NCI-H2107 treated with DMSO at 0.1 percent for 48 hours (cell line): ENCODE data around the gene ANTXR1.

Source experiments
- DNase-seq: peaks from one replicate; lab custom pipeline; 2025; ENCODE audit not compliant: unreplicated experiment; lab: John Stamatoyannopoulos, UW

The ANTXR1 gene

DNA sequence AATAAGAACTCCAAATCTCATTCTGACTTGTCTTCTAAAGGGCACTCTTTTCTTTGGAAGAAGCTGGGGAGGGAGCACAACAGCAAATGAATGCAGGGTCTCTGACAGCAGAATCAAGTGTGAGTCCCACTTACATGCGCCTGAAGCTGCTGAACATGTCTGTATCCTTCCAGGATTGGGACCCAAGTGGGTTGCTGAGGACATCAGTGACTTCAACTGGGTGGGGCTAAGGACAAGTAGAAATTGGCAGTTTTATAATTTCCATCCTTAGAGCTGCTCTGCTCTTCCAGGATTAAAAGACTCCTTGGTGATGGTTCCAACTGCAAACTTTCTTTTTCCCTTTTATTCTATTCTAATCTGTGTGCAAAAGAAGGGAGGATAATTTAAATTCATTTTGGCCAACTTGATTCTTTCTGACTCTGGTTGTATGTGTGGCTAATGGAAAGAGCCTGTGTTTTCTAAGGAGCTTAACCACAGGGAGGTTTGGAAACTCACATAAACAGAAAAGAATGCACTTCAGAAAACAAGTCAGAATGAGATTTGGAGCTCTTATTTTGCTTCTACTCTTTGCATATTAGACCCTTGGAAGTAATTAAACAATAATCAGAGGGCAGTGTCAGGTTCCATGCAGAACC is 20.6 kb downstream of the ANTXR1 start:
- no peak for DNase-seq

DNA sequence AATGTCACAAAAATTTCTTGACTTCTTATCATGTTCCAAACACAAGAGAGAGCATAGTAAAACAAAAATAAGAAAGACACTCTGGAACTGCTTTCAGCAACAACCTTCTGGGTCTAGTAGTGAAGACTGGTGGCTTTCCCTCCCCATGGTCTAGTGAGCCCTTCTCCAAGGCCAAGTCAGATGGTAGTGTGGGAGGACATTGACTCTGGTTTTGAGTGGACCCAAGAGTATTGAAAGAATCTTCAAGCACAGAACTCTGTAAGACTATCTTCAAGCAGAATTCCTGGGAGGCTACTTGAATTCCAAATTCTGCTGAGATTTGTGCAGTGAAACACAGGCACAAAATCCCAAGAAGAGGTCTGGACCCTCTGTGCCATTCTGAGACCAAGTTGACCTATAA is 21.1 kb downstream of the ANTXR1 start:
- DNase-seq: no peak

GRCh38 chr2:69034845-69035244 is 21.9 kb downstream of the ANTXR1 start:
- DNase-seq: no peak

GRCh38 chr2:69036926-69037325 is 23.9 kb downstream of the ANTXR1 start:
- DNase-seq: no peak

DNA sequence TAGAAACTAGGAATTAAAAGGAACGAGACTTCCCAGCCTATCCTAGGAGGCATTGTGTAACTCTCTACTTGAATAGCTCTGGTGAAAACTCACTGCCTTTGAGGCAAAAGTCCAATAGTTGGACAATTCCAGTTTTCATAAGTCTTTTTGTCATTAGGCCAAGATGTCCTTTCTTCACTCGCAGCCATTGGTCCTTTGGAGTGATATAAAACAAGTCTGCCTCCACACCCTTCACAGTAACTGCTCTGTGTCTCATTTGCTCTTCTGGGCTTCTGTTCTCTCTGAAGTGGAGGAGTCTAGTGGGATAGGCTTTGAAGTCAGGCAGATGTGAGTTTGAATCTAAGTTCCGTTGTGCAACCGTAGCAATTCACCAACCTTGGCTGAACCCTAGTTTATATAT is 28.2 kb downstream of the ANTXR1 start:
- no peak for DNase-seq

- DNase-seq: no peak
Measured at GRCh38 chr2:69043736-69044400, 30.9 kb downstream of the ANTXR1 start.

DNA sequence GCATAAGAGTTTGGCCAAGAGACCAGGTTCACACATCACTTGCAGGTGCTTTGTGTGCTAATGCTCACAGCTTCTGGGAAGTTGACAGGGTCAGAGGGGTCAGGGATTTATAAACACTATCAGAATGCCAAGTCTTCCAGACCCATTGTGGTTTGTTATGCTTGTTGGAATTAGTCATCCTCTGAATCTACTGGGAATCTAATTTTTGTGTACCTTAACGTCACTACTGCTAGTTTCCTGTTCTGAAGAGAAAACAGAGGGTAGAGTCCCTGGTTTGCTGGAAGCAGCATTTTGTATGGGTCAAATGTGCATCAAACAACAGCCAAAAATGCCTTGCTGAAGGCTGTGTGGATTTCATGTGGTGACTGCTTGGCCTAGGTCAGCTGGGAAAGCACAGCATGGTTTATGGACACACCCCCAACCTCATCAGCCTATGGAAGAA is 33.3 kb downstream of the ANTXR1 start:
- no peak for DNase-seq

DNA sequence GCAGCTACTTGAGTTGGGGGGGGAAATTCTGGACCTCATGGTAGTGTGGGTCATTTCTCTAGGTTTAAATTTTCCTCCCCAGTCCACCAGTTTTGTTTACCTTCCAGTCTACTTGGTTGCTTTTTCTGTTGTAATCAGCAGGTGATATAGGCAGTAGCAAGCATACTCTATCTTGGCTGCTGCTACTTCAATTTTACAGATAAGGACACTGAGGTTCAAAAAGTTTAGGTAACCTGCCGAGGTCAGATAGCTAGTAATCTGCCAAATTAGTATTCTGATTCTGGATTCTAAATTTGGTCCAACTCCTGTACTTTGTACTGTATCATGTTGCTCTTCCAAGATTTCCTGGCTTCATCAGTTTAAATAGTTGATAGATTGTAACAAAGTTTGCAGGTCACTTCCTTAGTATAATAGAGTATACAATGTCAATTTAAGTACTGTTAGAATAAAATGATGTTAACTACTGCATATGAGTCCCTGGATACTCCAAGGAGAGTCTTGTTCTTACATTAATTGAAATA is 34.7 kb downstream of the ANTXR1 start:
- no peak for DNase-seq

DNA sequence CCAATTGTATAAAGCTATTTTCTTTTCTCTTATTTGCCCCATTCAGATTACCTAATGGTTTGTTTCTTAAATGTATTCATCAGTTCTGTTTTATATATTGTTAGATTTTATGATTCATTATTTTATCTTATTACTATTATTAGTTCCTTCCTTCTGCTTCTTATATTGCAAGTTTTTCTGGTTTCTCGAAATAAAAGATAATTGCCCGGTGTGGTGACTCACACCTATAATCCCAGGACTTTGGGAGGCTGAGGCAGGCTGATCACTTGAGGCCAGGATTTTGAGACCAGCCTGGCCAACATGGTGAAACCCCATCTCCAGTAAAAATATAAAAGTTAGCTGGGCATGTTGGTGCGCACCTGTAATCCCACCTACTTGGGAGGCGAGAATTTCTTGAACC is 37.8 kb downstream of the ANTXR1 start:
- DNase-seq: no peak

GRCh38 chr2:69053416-69053965 is 40.5 kb downstream of the ANTXR1 start:
- no peak for DNase-seq

DNA sequence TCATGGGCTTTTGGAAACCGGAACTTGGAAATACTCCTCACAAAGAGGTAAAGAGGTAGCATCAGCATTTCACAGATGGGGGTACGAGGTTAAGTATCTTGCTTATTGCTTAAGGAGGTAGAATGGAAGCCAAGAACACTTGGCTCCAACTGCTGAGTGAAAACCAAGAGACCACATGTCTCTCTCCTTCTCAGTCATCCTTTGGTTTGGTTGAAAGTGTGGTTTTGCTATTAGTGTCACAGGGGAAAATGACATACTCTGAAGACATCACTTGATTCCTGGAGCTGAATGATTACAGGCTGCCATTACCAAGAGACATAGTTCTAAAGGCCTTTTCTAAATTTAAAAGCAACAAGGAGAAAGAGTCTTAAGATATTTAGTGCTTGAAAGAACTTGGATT is 41.5 kb downstream of the ANTXR1 start:
- DNase-seq: no peak

DNA sequence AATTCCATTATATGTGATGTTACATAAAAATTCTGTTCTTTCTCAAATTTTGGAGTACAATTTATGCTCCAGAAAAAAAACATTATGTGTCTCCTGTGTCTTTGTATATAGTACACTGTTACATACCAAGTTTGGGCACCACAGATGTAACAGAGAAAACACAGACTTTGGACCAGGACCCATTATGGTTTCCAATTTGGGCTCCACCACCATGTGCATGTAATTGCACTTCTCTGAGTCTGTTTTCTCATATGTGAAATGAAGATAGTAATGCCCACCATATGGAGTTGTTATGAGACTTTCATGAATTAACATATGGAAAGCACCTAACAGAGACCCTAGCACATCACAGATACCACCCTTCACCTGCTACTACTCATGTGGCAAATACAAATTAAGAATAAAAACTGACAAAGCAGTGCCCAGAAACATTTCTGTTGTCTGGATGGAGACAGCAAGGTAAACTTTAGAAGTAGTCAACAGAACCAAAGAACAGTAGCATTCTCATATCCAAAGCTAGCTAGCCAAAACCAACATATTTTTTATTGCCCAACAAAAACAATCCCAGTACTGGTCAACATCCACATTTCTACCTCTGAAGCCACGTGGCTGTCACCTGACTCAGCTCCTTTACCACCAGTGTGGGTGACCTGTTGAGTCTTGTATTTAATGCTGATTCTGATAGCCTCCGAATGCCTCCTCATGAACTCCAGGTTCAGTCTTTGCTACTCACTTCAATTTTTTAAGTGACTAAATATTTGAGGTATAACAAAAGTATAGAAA is 42.9 kb downstream of the ANTXR1 start:
- no peak for DNase-seq

DNA sequence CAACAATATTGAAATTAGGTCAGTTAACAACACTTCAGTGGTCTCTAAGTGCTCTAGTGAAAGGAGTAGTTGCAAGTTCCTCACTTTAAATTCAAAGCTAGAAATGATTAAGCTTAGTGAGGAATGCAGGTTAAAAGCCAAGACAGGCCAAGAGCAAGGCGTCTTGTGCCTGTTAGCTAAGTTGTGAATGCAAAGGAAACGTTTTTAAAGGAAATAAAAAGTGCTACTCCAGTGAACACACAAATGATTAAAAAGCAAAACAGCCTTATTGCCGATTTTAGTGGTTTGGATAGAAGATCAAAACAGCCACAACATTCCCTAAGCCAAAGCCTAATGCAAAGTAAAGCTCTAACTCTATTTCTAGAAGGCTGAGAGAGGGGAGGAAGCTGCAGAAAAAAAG is 44.7 kb downstream of the ANTXR1 start:
- no peak for DNase-seq

GRCh38 chr2:69059731-69060290 is 46.8 kb downstream of the ANTXR1 start:
- no peak for DNase-seq

GRCh38 chr2:69060938-69061501 is 48.0 kb downstream of the ANTXR1 start:
- DNase-seq: no peak

DNA sequence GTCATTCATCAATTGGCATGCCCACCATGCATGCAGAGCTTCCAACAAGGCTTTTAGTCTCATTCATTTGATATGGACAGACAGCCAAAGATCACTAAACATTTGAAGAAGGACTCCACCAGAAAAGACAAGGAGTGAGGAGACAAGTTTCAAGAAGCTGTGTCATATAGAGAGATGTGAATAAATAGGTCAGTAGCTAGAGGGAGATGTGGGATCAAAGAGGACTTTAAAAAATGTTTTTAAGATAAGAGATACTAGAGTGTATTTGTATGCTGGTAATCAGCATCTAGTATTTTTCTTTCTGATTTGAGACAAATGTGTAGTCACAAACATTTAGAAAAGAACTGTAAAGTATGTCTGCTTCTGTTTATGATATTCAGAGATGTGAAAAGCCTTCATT is 48.5 kb downstream of the ANTXR1 start:
- no peak for DNase-seq

DNA sequence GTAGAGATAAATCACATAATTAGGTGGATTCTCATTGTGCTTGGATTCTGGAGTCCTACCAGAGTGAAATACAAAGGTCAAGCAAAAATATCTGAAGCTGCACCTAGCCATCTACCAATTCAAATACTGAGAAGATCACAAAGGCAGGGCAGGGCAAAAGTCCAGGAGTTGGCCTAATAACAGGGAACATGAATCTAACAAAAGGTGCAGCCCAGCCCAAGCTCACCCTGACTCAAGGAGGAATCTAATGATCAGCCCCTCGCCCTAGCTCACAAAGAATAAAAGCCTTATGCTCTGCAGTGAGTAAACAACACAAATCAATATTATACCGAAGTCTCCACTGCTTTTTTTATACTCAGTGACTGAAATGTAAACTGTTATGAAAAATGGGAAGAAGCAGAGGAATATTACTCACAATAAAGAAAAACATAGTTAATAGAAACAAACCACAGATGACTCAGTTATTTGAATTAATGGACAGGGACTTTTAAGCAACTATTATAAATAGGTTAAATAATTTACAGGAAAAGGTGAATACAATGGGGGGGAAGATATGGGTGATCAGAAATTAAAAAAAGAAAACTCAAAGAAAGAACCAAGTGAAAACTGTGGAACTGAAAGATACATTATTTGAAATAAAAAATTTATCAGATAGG is 49.5 kb downstream of the ANTXR1 start:
- no peak for DNase-seq

DNA sequence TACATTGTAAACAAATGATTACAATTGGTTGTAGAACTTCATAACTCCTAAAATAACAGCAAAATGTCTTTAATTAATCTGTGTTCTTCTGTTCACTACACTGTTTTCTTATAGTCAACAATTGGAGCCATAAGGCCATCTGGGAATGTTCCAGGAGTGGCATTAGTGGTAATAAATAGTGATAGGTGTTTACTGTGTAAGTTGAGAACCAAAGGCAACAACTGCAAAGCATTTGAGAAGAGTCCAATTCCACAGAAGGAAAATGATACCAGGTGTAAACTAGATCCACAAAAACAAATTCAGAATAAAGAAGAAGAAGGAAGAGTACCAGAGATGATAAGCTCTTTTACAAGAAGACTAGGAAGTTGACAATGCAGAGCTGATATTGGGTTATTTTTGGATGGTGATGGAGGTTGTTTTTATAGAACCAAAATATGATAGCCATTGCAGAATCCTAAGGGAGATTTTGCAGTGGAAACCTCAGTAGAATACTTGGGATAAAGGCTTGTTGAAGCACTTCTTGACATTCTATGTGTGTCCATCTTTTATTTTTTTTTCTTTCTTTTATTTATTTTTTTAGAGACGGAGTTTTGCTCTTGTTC is 52.9 kb downstream of the ANTXR1 start:
- DNase-seq: peak; percentile 60

GRCh38 chr2:69067026-69067630 is 54.1 kb downstream of the ANTXR1 start:
- no peak for DNase-seq

DNA sequence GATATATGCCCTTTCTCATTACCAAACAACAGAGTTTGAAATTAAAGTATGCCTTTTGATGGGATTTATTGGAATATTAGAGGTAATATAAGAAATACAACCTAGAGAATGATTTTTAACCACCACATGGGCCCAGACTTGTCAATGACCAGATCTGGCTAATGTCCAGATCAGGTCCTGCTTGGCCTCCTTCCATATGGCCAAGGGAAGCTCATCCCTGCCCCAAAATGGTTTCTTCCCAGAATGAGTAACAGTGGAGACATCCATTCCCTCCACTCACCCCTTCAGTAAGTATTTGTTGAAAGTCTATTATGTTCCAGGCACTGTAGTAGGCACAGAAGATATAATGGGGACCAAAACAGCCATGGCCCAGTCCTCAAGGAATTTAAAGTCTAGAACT is 54.9 kb downstream of the ANTXR1 start:
- no peak for DNase-seq
